Fibroblast of villous mesenchyme (primary cell): ENCODE data around the gene SLC22A17. TPM values are rescaled to one million over a fixed set of nuclear protein-coding genes. Genes with fewer than 3 reads are reported as not detected.

Experiments used
- DNase-seq: peaks from one replicate; pipeline ENCODE4 v3.0.0-alpha.2; 2010; ENCODE audit warnings: low read depth
- H3K4me3 ChIP-seq: 2 replicates; pipeline ENCODE4 v1.5.1; 2011; ENCODE audit warnings: low read depth, mild to moderate bottlenecking, low read length
- CTCF ChIP-seq: IDR thresholded peaks from 2 replicates; pipeline ENCODE4 v1.5.1; 2012; ENCODE audit warnings: low read depth, mild to moderate bottlenecking, low read length; ENCODE audit not compliant: insufficient read depth
- small RNA-seq: library from RNA; depleted of rRNA; stranded (forward); fragments of <200 nt; gene quantifications from one replicate; pipeline ENCODE3, GENCODE V24; 2012
- total RNA-seq: library from RNA; depleted of rRNA; stranded (reverse); fragments of >200 nt; gene quantifications from 2 replicates; pipeline ENCODE4 v1.2.3, GENCODE V29; 2012

The SLC22A17 gene
- total RNA-seq, 1 donor = 16.4 TPM

- H3K4me3 ChIP-seq = no peak overlapping the region
- peak; percentile 29 for TF ChIP-seq CTCF
- DNase-seq = peak; percentile 66
These were observed 53.3 kb downstream of the SLC22A17 start for GRCh38 chr14:23299211-23299957.

- no peak for TF ChIP-seq CTCF
- no peak for DNase-seq
- no peak overlapping the region for H3K4me3 ChIP-seq
These were observed 54.9 kb downstream of the SLC22A17 start for GRCh38 chr14:23297611-23298277.

GRCh38 chr14:23297096-23297495 is 55.6 kb downstream of the SLC22A17 start:
- TF ChIP-seq CTCF = no peak
- DNase-seq = no peak
- no peak overlapping the region for H3K4me3 ChIP-seq

Small RNAs within 50 kb of the gene (small RNA-seq; reads per million reads assigned to genes)
- not detected for gene MIR208A

Other genes starting within 250 kb of the SLC22A17 start
- gene CIROP, start 247.9 kb downstream of the SLC22A17 start, total RNA-seq = not detected in 2 replicates
- gene CEBPE, start 233.6 kb downstream of the SLC22A17 start, total RNA-seq = not detected in 2 replicates
- 0.86 and 0.97 TPM in 2 replicates for gene SLC7A8, start 169.2 kb downstream of the SLC22A17 start, total RNA-seq
- gene RNF212B, start 115.0 kb downstream of the SLC22A17 start, total RNA-seq = not detected in 2 replicates
- 4.2 and 6.0 TPM in 2 replicates for gene HOMEZ, start 66.8 kb downstream of the SLC22A17 start, total RNA-seq
- 3.0 and 5.8 TPM in 2 replicates for gene PPP1R3E, start 50.0 kb downstream of the SLC22A17 start, total RNA-seq
- gene BCL2L2, start 46.1 kb downstream of the SLC22A17 start, total RNA-seq = 17.7 and 20.7 TPM in 2 replicates
- 51.2 and 75.1 TPM in 2 replicates for gene PABPN1, start 31.4 kb downstream of the SLC22A17 start, total RNA-seq
- 7.7 and 7.8 TPM in 2 replicates for gene EFS, start 12.3 kb upstream of the SLC22A17 start, total RNA-seq
- gene IL25, start 19.9 kb upstream of the SLC22A17 start, total RNA-seq = not detected in 2 replicates
- gene CMTM5, start 24.2 kb upstream of the SLC22A17 start, total RNA-seq = not detected in 2 replicates
- not detected in 2 replicates for gene MYH6, start 55.4 kb upstream of the SLC22A17 start, total RNA-seq
- not detected in 2 replicates for gene MYH7, start 82.8 kb upstream of the SLC22A17 start, total RNA-seq
- gene NGDN, start 116.8 kb upstream of the SLC22A17 start, total RNA-seq = 41.9 and 44.8 TPM in 2 replicates
- under 0.01 TPM in 2 replicates for gene ZFHX2, start 198.9 kb upstream of the SLC22A17 start, total RNA-seq
- 15.5 and 18.0 TPM in 2 replicates for gene THTPA, start 203.4 kb upstream of the SLC22A17 start, total RNA-seq
- gene AP1G2, start 214.9 kb upstream of the SLC22A17 start, total RNA-seq = 18.1 and 20.0 TPM in 2 replicates
- not detected in 2 replicates for gene JPH4, start 225.9 kb upstream of the SLC22A17 start, total RNA-seq